AG09319 (cell line): ENCODE data around the gene OR8B12.

Experiments used
- DNase-seq: peaks from one replicate; pipeline ENCODE4 v3.0.0-alpha.2; 2010; ENCODE audit warnings: low read depth; ENCODE audit errors: extremely low read depth
- TF ChIP-seq, protein P1 (sequence below): IDR thresholded peaks from 2 replicates; pipeline ENCODE4 v1.5.1; 2011; ENCODE audit warnings: low read depth, mild to moderate bottlenecking, inconsistent platforms, low read length, moderate library complexity

The OR8B12 gene, protein sequence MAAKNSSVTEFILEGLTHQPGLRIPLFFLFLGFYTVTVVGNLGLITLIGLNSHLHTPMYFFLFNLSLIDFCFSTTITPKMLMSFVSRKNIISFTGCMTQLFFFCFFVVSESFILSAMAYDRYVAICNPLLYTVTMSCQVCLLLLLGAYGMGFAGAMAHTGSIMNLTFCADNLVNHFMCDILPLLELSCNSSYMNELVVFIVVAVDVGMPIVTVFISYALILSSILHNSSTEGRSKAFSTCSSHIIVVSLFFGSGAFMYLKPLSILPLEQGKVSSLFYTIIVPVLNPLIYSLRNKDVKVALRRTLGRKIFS

DNA sequence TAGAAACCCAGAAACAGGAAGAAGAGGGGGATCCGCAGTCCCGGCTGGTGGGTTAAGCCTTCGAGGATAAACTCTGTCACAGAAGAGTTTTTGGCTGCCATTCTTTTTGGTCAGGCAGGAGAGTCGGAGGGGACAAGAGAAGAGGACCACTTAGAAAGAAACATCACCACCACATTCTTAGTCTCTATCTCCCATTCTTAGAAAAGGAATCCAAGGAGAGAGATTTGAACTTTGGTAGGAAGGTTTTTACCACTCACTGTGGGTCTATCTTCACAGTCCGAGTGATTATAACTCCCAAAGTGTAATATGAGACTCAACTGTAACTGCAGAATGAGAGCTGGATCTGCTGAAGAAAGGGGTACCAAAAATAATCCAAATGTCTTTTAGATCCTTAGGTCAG is at the start of gene OR8B12:
TSS of gene OR8B12 (minus strand) at position 101 of the 400 bp plus-strand sequence. CDS start at position 101, 0 bp downstream.
- TF ChIP-seq, protein P1, sequence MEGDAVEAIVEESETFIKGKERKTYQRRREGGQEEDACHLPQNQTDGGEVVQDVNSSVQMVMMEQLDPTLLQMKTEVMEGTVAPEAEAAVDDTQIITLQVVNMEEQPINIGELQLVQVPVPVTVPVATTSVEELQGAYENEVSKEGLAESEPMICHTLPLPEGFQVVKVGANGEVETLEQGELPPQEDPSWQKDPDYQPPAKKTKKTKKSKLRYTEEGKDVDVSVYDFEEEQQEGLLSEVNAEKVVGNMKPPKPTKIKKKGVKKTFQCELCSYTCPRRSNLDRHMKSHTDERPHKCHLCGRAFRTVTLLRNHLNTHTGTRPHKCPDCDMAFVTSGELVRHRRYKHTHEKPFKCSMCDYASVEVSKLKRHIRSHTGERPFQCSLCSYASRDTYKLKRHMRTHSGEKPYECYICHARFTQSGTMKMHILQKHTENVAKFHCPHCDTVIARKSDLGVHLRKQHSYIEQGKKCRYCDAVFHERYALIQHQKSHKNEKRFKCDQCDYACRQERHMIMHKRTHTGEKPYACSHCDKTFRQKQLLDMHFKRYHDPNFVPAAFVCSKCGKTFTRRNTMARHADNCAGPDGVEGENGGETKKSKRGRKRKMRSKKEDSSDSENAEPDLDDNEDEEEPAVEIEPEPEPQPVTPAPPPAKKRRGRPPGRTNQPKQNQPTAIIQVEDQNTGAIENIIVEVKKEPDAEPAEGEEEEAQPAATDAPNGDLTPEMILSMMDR: no peak
- DNase-seq: no peak

DNA sequence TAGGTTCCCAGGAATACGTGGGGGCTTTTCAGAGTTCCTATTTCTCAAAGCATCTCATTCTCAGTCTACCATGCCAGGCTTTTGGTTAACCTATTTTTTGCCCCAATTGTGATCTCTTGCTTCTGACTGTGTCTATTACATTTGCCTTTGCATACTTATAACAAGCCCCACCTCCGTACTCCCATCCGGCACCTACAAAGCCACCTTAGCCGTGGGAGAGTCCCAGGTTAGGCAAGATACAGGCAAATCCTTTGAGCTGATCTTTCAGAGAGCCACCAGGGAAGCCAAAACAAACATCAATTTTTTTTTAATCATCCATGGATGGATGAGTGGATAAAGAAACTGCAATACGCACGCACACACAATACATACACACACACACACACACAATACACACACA is 49.2 kb upstream of the OR8B12 start:
- TF ChIP-seq, protein P1: no peak
- DNase-seq: no peak

DNA sequence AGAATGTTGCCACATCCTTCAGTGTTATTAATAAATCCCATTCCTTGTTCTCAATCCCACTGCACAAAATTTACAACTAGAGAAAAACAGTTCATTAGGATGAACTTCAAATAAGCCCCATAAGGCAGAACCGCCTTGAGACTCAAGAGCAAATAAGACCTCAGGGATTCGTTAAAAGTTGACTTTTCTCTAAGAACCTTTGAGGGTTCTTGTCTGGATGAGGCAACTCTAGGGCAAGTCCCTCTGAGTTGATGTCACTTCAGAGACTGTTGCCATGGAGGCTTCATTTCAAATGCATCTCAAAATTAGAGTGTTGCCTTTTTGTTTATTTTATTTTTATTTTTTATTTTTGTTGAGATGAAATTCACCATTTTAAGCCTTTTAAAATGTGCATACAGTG is 48.0 kb upstream of the OR8B12 start:
- DNase-seq: no peak

DNA sequence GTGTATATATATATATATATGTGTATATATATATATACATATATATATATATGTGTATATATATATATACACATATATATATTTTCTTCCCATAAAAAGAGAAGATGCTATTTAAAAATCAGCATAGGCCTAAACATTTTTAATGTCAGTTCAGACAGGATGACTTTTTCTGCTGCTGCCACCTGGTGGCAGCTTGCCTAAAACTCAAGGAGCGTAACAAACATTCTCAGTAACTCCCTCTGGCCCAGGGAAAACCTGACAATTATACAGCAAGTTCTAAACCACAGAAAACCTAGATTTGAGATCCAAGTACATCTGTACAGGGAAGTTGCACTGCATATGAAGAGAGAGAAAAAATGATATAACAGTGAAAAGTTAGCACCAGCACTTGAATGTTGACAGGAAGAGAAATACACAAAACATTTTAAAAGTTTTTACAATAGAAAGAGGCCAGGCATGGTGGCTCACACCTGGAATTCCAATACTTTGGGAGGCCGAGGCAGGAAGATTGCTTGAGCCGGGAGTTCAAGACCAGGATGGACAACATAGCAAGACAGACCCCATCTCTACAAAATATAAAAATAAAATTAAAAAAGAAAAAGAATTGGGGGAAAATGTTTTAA is 42.9 kb upstream of the OR8B12 start:
- DNase-seq: peak; percentile 20
- TF ChIP-seq, protein P1: peak; percentile 71

More for the DNA sequence above, 48.0 kb upstream of the OR8B12 start:
- TF ChIP-seq, protein P1: no peak

DNA sequence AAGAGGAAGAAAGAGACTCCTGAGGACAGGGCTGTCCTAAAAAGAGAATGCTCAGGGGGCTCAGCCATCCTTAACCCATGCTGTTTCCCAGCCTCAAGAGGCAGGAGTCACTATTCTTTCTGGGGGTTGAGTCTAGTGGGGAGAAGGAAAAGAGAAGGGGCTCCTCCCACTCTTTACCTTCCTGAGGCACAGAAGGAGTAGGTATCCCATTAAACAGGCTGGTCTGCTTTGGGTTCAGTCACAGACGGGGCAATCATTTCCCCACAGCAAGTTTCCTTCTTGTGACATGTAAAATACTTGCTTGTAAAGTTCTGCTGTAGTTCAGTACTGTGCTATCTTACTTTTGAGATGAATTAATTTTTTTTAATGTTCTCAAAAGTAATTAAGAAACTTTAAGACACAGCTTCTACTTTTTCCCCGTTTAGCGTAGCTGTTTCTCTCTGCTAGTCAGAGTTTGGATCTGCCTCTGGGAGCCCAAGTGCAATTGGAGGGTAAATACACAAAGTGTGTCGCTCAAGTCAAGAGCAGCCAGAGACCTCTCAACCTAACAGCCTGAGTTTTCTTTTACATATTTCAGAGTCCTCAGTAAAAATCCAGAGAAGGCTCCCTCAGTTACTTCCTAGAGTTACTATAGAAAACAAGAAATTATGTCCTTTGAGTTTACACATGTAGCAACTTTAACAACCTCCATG is 41.4 kb upstream of the OR8B12 start:
- DNase-seq: no peak
- TF ChIP-seq, protein P1: no peak

DNA sequence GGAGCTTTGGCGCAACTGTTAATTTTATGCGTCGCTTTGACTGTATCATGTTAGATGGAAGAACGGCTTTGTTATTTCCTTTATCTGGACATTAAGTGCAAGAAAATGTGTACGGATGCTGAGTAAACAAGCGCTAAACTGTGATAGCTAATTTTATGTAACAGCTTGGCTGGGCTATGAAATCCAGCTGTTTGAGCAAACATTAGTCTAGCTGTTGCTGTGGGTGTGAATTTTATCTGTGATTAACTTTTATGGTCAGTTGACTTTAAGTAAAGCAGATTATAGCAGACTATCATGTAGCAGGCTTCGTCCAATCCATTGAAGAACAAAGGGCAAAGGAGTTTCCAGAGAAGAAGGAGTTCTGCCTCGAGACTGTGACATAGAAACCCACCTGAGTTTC is 40.3 kb upstream of the OR8B12 start:
- DNase-seq: no peak
- TF ChIP-seq, protein P1: no peak

DNA sequence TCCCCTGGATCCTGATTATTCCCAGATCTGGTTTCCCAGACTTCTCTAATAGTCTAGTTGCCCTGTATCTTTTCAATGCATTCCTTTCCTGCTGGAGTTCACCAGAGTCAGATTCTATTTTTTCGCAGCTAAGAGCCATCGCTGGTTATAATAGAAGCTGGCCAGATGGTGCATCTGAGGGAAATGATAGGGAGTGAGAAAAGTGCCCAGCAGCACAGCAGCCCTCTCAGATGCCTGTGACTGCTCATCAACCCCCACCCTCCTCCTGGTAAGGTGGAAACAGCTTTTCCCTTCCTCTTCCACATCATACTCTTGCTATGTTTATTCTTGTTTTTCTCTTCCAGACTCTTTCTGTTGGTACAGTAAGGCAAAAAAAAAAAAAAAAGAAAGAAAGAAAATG is 39.1 kb upstream of the OR8B12 start:
- DNase-seq: no peak
- TF ChIP-seq, protein P1: no peak
